Hematopoietic multipotent progenitor cell treated with erythropoietin and hydrocortisone succinate and interleukin-3 and kit ligand, for 6 days (in vitro differentiated cells): Measurements from ENCODE around the gene ASPSCR1.

Experiments used
- DNase-seq: peaks from one replicate; pipeline ENCODE4 v3.0.0-alpha.2; 2015

The ASPSCR1 gene

GRCh38 chr17:82015311-82015971, 38.0 kb downstream of the ASPSCR1 start:
- DNase-seq: no peak

- DNase-seq: no peak
These were observed 38.8 kb downstream of the ASPSCR1 start for GRCh38 chr17:82016061-82016874.

- DNase-seq: no peak
These were observed 39.5 kb downstream of the ASPSCR1 start for GRCh38 chr17:82016875-82017459.

- no peak for DNase-seq
These were observed 40.3 kb downstream of the ASPSCR1 start for GRCh38 chr17:82017612-82018151.

GRCh38 chr17:82018152-82018988, 40.9 kb downstream of the ASPSCR1 start:
- DNase-seq: no peak

- DNase-seq: no peak
These were observed 41.7 kb downstream of the ASPSCR1 start for GRCh38 chr17:82018989-82019689.

GRCh38 chr17:82019690-82020571, 42.5 kb downstream of the ASPSCR1 start:
- peak; percentile 82 for DNase-seq

- DNase-seq: no peak
These were observed 43.2 kb downstream of the ASPSCR1 start for GRCh38 chr17:82020572-82021106.

- peak; percentile 85 for DNase-seq
These were observed 43.9 kb downstream of the ASPSCR1 start for GRCh38 chr17:82021107-82021899.

GRCh38 chr17:82021900-82022309, 44.5 kb downstream of the ASPSCR1 start:
- DNase-seq: no peak

GRCh38 chr17:82022310-82022980, 45.0 kb downstream of the ASPSCR1 start, which contains the start of gene CENPX:
Gene CENPX (minus strand): TSS chr17:82022878. CDS start chr17:82022861, 17 bp downstream.
- DNase-seq: peak; percentile 36

GRCh38 chr17:82022981-82023446, 45.6 kb downstream of the ASPSCR1 start, which contains the start of gene LRRC45:
Gene LRRC45 (plus strand): TSS chr17:82023305. CDS start chr17:82023644, 339 bp downstream.
- peak; percentile 100 for DNase-seq

GRCh38 chr17:82023447-82024241, 46.2 kb downstream of the ASPSCR1 start:
- peak; percentile 62 for DNase-seq

GRCh38 chr17:82024859-82025258, 47.4 kb downstream of the ASPSCR1 start:
- no peak for DNase-seq

- no peak for DNase-seq
These were observed 48.1 kb downstream of the ASPSCR1 start for GRCh38 chr17:82025401-82026107.

GRCh38 chr17:82028246-82028645, 50.8 kb downstream of the ASPSCR1 start:
- no peak for DNase-seq

GRCh38 chr17:82028966-82029365, 51.5 kb downstream of the ASPSCR1 start:
- DNase-seq: no peak
